Measurements from ENCODE around the gene KLHL22. TPM values are rescaled to one million over a fixed set of nuclear protein-coding genes. Genes with fewer than 3 reads are reported as not detected.
"Not testable (repeated sequence)": the region's sequence is repeated elsewhere in the genome, so short reads cannot be mapped to it uniquely, and the experiment has no call there.

KLHL22 gene
- total and polyA plus RNA-seq, 4 donors: 12.1 to 28.3 (median 18.8) TPM

GRCh38 chr22:20507253-20508066 is 11.9 kb upstream of the KLHL22 start, which contains the start of gene MED15:
Gene MED15, plus strand, starts transcription at chr22:20507610. Its CDS starts 69 bp downstream, at chr22:20507679.
- H3K9me3 ChIP-seq (ENCODE audit: control insufficient read depth in 4 of 4, insufficient read depth in 3 of 4, low read length in 3 of 4): no peaks in the 10 kb centered on the region
- no peaks in the 10 kb centered on the region for H3K27me3 ChIP-seq (ENCODE audit: control insufficient read depth in 3 of 3, insufficient read depth in 3 of 3, low read length in 2 of 3)
- DNase-seq (peak; percentile 91 to 92 (median 91)), ATAC-seq (ENCODE audit: insufficient read depth, low FRiP score) (peak; percentile 91)
- H3K27ac ChIP-seq (ENCODE audit: low read depth in 1 of 2, low read length in 1 of 2): peak within 1 kb of the TSS; percentile 98
- no peaks in the 10 kb centered on the region for H3K36me3 ChIP-seq (ENCODE audit: control insufficient read depth in 4 of 4, insufficient read depth in 4 of 4, low read length in 4 of 4)
- peak within 1 kb of the TSS; percentile 86 for H3K4me3 ChIP-seq
- peaks cover 10 to 31% (median 17%) of the 10 kb centered on the region in 5 donors for H3K4me1 ChIP-seq (ENCODE audit: control insufficient read depth in 5 of 5, insufficient read depth in 5 of 5, low read length in 5 of 5)
- H3K9ac ChIP-seq (ENCODE audit: insufficient read depth in 1 of 2, low read length in 2 of 2): peak within 1 kb of the TSS; percentile 57 to 86
- TF ChIP-seq CTCF (IDR thresholded peaks at IDR 0.05; ENCODE audit: control extremely low read depth, extremely low read depth): no peak
- 1% methylated on average over 58 of the region's 58 CpGs for WGBS, 2 donors

- no peak for TF ChIP-seq CTCF (IDR thresholded peaks at IDR 0.05; ENCODE audit: control extremely low read depth, extremely low read depth)
- H3K36me3 ChIP-seq (ENCODE audit: control insufficient read depth in 4 of 4, insufficient read depth in 4 of 4, low read length in 4 of 4): no peaks in the 10 kb centered on the region
- H3K9ac ChIP-seq (ENCODE audit: insufficient read depth in 1 of 2, low read length in 2 of 2): no peak overlapping the region
- no peaks in the 10 kb centered on the region for H3K27me3 ChIP-seq (ENCODE audit: control insufficient read depth in 3 of 3, insufficient read depth in 3 of 3, low read length in 2 of 3)
- peaks cover 10 to 31% (median 17%) of the 10 kb centered on the region in 5 donors for H3K4me1 ChIP-seq (ENCODE audit: control insufficient read depth in 5 of 5, insufficient read depth in 5 of 5, low read length in 5 of 5)
- ATAC-seq (ENCODE audit: insufficient read depth, low FRiP score) (no peak), DNase-seq (no peak)
- no peak overlapping the region for H3K4me3 ChIP-seq
- H3K27ac ChIP-seq (ENCODE audit: low read depth in 1 of 2, low read length in 1 of 2): peak overlapping the region; percentile 98
- WGBS, 2 donors: 74 to 80% methylated on average over 13 of the region's 13 CpGs
- no peaks in the 10 kb centered on the region for H3K9me3 ChIP-seq (ENCODE audit: control insufficient read depth in 4 of 4, insufficient read depth in 3 of 4, low read length in 3 of 4)
These were observed 11.1 kb upstream of the KLHL22 start for GRCh38 chr22:20506543-20507252.

DNA sequence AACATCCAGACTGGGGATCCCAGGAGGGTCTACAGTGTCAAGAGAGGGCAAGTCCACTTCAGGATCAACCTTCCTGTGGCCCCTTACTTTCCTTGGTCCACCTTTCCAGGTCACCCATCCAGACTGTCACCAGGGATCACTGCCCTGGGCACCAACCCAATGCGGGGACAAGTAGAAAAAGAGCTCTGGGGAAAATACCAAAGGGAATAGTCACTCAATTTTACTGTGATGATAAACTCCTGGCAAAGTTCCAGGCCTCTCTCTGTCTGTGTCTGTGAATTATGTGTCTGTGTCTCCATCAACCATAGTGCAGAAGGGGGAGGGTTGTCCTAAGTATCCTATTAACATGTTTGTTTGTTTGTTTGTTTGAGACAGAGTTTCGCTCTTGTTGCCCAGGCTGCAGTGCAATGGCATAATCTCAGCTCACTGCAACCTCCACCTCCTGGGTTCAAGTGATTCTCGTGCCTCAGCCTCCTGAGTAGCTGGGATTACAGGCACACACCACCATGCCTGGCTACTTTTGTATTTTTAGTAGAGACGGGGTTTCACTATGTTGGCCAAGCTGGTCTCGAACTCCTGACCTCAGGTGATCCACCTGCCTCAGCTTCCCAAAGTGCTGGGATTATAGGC is 8.8 kb upstream of the KLHL22 start:
- H3K4me3 ChIP-seq; H3K9me3 ChIP-seq (ENCODE audit: control insufficient read depth in 4 of 4, insufficient read depth in 3 of 4, low read length in 3 of 4); H3K27ac ChIP-seq (ENCODE audit: low read depth in 1 of 2, low read length in 1 of 2); ATAC-seq (ENCODE audit: insufficient read depth, low FRiP score); H3K9ac ChIP-seq (ENCODE audit: insufficient read depth in 1 of 2, low read length in 2 of 2); H3K27me3 ChIP-seq (ENCODE audit: control insufficient read depth in 3 of 3, insufficient read depth in 3 of 3, low read length in 2 of 3); H3K36me3 ChIP-seq (ENCODE audit: control insufficient read depth in 4 of 4, insufficient read depth in 4 of 4, low read length in 4 of 4); DNase-seq: not testable (repeated sequence)
- peaks cover 0 to 15% (median 4%) of the 10 kb centered on the region in 5 donors for H3K4me1 ChIP-seq (ENCODE audit: control insufficient read depth in 5 of 5, insufficient read depth in 5 of 5, low read length in 5 of 5)
- WGBS, 2 donors: 89 to 91% methylated on average over 5 of the region's 5 CpGs

DNA sequence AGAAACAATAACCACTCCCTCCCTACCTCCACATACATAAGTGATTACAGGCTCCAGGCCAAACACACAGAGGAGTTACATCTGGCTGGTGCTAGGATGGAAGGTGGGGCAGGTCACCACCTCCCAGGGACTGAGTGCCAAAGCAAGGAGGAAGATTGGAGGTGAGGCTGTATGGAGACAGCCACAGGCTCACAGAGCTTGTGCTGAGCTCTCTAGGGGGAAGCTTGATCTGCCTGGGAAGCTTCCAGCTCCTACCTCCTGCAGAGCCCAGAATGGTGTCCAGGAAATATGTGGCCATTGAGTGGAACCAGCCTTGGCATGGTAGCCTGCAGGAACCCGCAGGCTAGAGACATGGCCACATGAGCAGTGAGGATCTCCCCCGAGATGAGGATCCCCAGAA is 8.2 kb upstream of the KLHL22 start:
- ATAC-seq (ENCODE audit: insufficient read depth, low FRiP score): no peak
- H3K27ac ChIP-seq (ENCODE audit: low read depth in 1 of 2, low read length in 1 of 2): no peak overlapping the region
- WGBS, 2 donors: 95 to 97% methylated on average over 2 of the region's 2 CpGs
- H3K9ac ChIP-seq (ENCODE audit: insufficient read depth in 1 of 2, low read length in 2 of 2): no peak overlapping the region
- TF ChIP-seq CTCF (IDR thresholded peaks at IDR 0.05; ENCODE audit: control extremely low read depth, extremely low read depth): no peak
- peaks cover 0 to 7% (median 3%) of the 10 kb centered on the region in 4 donors for H3K36me3 ChIP-seq (ENCODE audit: control insufficient read depth in 4 of 4, insufficient read depth in 4 of 4, low read length in 4 of 4)
- H3K4me3 ChIP-seq: no peak overlapping the region
- H3K4me1 ChIP-seq (ENCODE audit: control insufficient read depth in 5 of 5, insufficient read depth in 5 of 5, low read length in 5 of 5): peaks cover 0 to 9% (median 2%) of the 10 kb centered on the region in 5 donors
- H3K9me3 ChIP-seq (ENCODE audit: control insufficient read depth in 4 of 4, insufficient read depth in 3 of 4, low read length in 3 of 4): no peaks in the 10 kb centered on the region
- no peaks in the 10 kb centered on the region for H3K27me3 ChIP-seq (ENCODE audit: control insufficient read depth in 3 of 3, insufficient read depth in 3 of 3, low read length in 2 of 3)
- DNase-seq: no peak

Data from lung (tissue), 12 donors.